ENCODE results near the gene IQCK.

IQCK gene

DNA sequence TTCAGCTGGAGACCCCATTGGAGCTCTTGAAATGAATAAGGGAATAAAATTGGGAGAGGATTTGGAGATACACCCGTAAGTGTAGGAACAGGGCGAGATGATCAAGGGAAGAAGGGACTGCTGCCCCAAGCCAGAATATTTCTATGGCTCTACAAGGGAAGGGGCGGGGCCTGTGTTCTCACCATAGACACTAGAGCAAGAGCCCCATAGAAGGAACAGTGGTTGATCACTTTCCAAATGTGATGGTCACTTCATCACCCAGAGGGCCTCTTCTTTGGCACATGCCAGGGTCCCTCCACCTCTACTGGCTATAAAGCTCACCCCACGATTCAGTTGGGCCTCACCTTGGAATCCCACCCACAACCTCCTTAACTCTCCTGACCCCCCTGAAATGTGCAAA, 141.5 kb downstream of the IQCK start:
- DNase-seq (ENCODE audit: low read depth, low spot score): no peak

DNA sequence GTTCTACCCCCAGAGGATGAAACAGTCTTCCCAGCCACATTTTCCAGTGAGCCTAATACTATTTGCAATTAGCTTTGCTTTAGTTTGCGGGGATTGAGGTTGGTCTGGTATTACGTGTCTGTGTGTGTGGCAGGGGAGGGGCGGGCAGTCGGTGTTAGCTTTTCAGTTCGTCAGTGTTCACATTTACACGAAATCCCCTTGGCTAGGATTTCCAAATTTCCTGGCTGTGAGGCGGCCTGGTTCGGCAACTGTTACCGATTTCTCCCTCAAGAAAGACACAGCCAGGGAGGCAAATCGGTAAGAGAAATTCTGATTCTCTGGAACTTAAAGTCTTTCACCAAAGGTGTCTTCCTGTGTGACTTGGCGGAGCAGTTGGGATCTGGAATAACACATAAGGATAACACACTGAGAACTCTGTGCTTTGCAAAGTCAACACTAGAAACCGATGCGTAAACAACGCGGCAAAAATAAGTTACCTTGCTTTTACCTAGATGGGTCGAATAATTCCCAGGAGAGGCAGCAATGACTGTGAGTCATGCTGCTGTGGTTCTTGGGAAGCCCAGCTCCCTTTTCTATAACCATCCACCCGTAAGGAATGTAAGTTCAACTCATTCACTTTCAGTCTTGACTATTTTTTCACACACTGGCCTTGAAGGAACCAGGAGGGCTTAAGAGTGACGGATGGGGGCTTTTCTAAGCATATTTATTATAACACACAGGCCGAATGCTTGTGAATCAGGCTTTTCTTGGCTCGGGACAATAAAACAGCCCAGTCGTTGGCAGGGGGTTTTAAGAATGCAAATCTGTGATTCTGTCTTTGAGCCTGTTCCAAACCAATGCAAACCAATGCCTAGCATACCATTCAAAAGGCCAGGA, 142.3 kb downstream of the IQCK start:
- no peak for DNase-seq (ENCODE audit: low read depth, low spot score)

DNA sequence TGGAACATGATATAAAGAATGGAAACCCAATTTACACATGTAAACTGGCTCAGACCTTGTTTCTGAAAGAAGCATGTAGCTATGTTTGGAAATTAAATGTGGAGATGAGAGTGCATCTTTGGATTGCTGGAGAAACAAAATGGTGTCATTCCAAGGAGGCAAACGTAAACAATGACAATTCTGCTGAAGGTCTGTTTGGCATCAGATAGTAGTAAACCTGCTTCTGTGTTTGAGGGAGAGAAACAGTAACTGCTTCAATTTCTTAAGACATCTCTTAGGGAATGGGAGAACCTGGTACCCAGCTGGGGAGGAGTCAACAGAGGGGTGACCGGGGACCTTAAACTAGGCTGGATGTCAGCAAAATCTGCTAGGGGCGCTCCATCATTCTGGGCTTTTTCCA, 143.1 kb downstream of the IQCK start:
- DNase-seq (ENCODE audit: low read depth, low spot score): no peak

DNA sequence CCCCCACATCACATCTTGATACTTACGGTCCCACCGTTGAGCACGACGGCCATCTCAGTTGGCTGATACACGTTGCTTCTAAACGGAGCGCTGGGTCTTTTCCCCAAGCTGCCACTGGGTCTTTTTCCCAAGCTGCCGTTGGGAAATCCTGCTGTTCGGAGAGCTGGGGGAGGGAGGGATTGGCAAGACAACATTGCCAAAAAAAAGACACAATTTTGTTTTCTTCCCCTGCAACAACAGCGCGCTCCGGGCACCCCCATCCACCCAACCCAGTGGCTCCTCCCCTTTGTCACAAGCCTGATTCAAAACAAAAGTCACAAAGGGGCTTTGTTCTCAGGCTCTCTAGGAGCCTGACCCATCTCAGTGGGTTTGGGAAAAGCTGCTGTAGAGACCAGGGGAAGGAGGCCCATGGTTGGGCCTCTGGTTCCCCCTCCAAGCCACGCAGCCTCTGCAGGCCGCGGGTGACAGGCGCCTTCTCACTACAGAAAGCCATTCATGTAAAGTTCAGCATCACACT, 143.8 kb downstream of the IQCK start:
- DNase-seq (ENCODE audit: low read depth, low spot score): no peak

DNA sequence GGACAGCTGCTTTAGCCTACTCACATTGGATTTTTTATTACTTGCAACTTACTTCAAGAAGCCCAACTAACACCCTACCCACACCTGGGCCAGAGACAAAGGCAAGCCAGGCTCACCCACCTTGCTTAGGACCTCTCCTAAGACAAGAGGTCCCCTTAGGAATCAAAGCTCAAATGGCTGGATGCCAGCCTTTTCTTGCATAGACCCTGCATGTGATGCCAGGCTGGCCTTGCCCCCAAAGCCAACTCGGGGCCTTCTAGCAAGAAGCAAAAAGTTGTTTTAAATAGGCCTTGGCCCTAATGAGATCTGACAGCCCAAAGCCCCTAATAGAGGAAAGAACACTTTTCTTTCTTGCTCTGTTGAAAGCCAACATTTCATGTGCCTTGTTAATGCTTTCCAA, 145.9 kb downstream of the IQCK start:
- DNase-seq (ENCODE audit: low read depth, low spot score): no peak

DNA sequence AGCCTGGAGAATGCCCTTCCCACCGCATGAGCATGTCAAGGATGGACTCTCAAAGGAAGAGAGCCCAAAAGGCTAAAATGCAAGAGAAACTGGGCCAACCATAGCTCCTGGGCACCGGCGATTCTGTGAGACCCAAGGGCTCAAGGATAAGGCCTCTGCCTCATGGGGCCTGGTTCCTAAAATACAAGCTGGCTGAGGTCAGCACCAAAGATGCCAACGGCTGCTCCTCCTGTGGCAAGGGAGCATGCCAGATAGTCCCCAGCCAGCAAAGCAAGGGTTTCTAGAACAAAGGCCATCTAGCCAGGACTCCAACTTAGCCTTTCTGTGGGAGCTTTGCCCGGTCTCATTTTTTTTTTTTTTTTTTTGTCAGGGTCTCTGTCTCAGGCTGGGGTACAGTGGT, 146.5 kb downstream of the IQCK start:
- DNase-seq (ENCODE audit: low read depth, low spot score): no peak

DNA sequence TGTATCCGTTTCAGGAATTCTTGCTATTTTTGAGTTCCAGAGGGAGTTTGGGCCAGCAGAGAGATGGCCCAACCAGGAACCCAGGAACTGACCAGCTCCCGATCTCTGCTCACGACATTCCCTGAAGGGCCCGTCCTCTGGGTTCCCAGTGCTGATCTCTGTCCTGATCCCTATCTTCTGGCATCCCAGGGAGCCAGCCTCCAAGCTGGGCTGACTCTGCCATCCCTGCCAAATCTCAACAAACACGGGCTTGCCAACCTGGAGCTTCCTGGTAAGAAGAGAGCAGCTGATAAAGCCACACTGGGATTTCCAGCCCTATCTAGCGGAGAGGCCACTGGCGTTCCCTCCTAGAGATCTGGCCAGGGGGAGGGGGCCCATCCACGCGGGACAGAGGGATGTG, 150.3 kb downstream of the IQCK start:
- DNase-seq (ENCODE audit: low read depth, low spot score): no peak

DNA sequence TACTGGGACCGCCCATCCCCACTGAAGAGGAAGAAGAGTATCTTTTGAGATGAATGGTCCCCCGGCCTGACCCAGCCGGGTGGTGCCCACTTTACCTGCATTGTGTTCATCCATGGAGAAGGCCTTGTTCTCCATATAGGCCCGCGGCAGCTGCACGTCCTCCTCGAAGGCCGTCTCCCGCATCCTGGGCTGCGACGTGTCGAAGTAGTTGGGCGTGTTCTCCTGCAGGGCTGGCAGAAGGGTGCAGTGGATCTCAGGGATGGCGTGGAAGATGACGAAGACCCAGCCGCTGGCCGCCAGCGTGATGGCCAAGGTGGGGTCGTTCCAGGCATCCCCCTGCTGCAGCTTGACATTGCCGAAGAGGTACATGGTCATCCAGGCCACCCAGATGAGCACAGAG, 153.7 kb downstream of the IQCK start:
- no peak for DNase-seq (ENCODE audit: low read depth, low spot score)

DNA sequence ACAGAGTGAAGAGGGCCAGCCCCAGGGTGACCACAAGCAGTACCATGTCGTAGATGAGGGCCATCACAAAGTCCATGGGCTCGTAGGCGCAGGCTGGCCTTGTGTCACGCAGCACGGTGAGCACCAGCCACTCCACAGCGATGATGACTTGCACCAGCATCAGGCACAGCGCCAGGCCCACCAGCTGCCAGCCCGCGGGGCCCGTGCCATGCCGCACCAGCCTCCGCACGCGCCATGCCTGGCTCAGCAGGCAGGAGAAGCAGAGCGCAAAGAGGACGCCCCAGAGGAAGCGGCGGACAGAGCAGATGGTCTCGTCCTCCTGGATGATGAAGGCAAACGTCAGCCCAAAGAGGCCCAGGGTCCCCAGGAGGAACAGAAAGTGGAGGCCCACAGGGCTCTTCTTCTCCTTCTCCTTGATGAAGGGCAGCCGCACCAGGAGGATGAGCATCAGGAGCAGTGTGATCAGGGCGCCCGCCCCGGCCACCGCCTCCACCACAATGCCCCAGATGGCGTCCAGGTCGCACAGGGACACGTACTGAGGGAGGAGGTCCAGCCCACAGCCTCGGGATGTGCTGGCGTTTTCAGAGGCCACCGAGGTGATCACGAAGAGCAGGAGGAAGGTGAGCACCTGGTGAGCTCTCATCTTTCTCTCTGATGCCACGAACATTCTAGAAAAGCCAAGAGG, 154.2 kb downstream of the IQCK start:
- DNase-seq (ENCODE audit: low read depth, low spot score): no peak

DNA sequence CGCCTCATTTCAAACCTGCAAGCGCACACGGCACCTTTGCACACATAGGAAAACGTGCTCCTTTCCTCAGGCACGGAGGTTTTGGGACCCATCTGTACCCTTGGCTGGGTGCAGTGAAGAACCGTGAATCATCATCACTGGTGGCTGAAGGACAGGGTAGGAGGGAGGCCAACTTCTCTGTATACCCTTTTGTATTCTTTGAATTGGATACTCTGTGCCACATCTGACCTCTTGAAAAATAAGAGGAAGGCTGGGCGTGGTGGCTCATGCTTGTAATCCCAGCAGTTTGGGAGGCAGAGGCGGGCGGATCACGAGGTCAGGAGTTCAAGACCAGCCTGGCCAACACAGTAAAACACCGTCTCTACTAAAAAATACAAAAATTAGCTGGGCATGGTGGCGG, 154.9 kb downstream of the IQCK start:
- DNase-seq (ENCODE audit: low read depth, low spot score): no peak

DNA sequence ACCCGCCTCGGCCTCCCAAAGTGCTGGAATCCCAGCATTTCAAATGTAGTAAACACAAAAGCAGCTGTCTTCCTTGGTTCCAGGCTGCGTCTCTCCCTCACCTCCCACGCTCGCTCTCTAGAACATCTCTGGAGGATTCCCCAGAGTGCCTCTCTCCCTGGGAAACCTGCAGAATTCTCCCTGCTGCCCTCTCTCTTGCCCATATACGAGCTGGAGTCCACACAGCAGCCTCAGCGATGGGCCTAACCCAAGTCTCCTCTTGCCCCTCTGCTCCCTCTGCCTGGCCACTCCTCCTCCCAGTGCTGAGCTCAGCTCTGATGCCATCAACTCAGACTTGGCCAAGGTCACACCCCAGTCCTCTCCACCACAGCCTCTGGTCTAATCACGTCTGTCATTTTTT, 156.0 kb downstream of the IQCK start:
- no peak for DNase-seq (ENCODE audit: low read depth, low spot score)

DNA sequence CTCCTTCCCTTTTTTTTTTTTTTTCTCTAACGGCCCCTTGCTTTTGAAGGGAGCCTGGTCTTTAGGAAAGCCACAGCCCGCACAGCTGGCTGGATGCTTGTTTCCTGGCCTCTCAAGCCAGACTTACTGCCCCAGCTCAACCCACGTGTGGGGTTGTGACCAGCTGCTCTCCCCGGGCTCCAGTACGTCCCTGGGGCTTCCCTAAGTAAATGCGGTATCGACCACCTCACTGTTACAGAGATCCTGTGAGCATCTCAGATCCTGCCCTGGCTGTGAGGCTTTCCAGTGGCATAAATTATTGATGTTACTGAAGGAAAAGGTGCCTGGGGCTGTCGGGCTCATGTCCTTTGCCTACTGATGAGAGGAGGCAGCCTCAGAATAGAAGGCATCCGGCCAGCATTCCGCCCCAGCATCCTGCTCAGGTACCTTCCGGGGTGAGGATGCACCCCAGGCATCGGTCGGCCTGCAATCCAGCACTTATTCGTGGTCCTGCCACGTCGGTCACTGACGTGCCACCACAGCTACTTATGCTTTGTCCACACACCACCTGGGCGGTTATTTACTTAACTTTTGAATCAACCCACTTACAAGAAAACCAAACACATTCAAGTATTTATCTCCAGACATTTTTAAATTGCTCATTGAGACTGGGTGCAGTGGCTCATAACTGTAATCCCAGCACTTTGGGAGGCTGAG, 156.9 kb downstream of the IQCK start:
- no peak for DNase-seq (ENCODE audit: low read depth, low spot score)

DNA sequence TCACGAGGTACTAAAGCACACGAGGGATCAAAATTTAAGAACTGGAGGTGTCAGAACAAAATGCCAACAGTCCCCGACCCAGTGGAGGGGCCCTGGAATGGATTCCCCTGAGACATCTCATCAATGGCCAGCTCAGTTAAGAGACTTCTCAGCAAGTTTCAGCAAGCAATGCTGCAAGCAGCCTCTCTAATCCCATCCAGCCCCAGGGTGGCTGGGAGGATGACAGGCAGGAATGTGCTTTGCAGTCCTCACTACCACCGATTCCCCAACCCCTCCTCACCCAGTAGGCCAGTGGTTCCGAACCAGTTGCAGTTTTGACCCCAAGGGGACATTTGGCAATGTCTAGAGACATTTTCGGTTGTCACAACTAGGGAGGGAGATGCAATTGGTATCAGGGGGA, 157.8 kb downstream of the IQCK start:
- DNase-seq (ENCODE audit: low read depth, low spot score): no peak

DNA sequence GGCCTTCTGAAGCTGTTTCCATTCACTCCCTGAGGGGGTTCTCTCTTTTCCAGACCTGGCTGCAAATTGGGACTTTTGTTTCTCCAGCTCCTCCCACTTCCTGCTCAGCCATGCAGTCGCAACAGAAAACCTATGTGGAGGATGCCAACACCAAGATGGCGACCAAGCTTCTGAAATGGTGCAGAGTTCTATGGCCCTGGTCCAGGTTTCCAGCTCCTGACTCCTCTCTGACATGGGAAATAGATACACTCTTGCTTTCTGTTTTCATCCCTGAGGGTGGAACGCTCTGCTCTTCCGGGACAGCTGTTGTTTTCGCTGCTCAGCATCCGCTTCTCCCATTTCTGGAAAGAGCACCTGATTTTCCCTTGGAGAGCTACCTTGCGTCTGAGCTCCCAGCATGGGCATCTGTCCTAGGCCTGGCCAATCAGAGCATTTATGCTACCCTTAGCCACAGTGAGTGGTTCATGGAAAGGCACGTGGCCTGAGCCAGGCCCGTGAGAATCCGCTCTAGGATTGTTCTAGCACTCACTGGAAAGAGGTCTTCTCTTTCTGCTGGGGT, 158.5 kb downstream of the IQCK start:
- no peak for DNase-seq (ENCODE audit: low read depth, low spot score)

DNA sequence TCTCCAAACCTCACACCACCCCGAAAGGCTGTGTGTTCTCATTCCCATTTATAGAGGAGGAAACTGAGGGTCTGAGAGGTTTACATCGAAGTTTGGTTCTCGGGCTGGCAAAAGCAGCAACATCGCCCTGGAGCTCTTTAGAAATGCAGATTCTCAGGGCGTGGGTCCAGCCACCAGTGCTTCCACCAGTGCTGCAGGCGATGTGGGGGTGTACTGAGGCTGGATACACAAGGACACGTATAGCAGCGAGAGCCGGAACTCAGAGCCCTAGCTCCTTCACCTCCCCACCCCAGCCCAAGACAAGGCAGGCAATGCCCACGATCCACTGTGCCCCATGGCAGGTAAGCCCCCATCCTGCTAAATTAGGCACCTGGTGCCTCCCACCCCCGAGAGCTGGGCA, 160.7 kb downstream of the IQCK start:
- no peak for DNase-seq (ENCODE audit: low read depth, low spot score)

DNA sequence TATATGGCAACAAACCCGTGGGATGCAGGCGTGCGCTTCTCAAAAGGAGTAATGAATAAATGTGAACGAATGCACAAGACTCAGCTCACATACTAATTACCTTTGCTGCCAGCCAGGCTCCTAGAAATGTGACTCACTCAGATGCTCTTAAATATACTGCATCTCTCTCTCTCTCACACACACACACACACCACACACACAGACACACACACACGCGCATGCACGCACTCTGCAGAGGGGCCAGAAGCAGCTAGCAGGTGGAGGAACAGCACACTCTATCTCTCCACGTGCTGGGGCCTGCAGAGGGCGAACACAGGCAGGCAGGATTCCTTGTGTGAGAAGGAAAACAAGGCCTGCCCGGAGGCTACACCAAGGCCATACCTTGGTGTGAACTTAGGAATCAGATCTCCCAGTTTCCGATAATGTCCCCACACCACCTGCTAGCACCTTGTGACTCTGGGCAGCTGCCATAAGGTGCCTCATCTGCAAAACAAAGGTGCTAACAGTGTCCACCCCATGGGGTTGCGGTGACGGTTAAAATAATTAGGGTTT, 161.2 kb downstream of the IQCK start:
- no peak for DNase-seq (ENCODE audit: low read depth, low spot score)

DNA sequence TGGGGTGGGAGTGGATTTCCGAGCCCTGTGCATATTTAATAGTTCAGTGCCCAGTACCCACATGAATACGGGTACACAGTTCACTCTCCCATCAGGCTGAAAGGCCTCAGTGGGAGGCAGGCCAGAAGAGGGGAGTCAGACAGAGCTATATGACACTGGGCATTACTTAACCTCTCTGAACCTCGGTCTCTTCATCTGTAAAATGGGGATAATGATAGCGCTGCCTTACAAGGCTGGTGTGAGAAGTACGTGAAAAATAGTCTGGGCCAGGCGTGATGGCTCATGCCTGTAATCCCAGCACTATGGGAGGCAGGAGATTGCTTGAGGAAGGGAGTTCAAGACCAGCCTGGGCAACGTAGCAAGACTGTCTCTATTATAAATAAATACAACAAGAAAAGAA, 163.0 kb downstream of the IQCK start:
- no peak for DNase-seq (ENCODE audit: low read depth, low spot score)

DNA sequence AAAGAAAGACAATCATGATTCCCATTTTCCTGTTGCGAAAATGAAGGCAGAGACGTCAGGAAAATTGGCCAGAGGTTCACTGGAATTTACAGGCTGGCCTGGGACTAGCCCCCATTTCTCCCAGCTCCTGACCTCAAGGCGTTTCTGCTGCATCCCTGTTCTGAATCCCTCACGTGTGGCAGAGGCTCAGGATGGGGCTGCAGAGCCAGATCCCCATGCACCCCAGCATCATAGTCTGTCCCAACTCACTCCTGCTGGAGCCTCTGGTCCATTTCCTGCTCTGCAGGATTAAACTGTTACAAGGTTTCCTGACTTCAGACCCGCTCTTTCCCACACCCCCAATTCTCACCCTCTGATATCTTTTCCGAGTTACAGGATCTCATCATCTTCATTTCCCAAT, 163.7 kb downstream of the IQCK start:
- DNase-seq (ENCODE audit: low read depth, low spot score): no peak

DNA sequence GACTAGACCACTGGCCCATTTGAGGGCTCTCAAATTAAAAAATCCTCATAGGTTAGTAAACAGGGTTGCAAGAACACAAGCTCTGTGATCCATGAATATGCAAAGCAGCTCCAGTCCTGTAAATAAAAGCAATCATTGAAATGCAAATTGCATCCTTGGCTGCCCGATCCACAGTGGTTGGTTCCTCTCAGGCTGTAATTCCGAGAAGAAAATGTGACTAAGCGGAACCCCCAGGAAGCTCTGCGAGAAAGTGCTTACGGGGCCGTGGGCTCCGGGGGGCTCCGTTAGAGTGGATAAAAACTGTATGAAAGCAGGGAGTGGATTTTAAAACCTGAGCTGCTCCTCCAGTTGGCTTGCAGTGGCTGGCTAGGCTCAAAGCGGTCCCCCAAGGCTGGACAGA, 164.1 kb downstream of the IQCK start:
- no peak for DNase-seq (ENCODE audit: low read depth, low spot score)

DNA sequence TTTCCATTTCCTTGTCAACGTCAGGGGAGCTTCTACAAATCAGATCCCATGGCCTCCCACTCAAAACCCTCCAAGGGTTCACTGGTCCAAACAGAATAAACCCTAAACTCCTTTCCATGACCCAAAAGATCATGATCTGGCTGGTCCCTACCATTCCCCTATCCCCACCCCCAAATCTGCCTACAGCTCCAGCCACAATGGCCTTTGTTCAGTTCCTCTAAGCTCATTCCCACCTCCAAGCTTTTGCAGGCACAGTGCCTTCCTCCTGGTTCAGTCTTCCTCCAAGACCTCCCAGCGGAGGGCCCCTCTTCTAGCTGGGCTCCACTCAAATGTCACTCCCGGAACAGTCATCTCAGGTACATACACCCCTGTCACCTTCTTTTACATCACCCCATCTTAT, 164.6 kb downstream of the IQCK start:
- DNase-seq (ENCODE audit: low read depth, low spot score): no peak

DNA sequence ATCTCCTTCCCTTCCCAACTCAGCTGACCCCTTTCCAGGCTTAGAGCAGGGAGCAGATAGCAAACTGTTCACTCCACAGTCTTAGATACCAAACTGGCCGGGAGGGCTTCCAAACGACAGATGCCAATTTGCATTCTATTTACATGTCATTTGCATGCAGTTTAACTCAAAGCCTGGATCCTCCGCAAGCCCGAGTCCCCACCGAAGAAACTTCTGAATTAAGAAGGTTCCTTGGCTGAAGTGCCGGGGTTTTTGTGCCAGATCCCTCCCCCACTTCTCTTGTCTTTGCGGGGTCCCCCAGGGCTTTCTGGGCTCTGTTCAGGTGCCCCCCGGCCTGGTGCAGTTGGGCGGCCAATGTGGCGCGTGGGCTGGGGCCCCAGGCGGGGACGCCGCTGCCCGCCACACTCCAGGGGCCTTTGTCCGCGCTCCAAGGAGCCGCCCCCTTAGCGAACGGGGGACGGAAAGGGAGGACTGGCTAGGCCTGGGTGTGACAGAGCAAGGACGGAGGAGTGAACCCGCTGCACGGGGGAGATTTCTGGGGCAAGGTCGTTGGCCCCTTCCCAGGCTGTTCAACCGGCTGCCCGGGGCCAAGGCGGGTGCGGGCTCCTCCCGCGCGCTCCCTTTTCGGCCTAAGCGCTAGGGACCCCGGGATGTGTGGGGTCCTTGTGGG, 165.4 kb downstream of the IQCK start:
- no peak for DNase-seq (ENCODE audit: low read depth, low spot score)
